ENCODE results near the gene GALNT17. TPM values are rescaled to one million over a fixed set of nuclear protein-coding genes. Genes with fewer than 3 reads are reported as not detected.

The GALNT17 gene
- total RNA-seq, 5 donors from 2014 or later (not counting 1 experiment from before 2014, with no cell fraction given) = 0.09 to 0.20 TPM; not detected in 3

GRCh38 chr7:71710442-71710841 lies 578.5 kb downstream of the GALNT17 start:
- no peak overlapping the region for H3K27ac Mint-ChIP-seq
- H3K36me3 ChIP-seq (ENCODE audit: control insufficient read depth in 2 of 2, extremely low read depth in 1 of 2, insufficient read depth in 1 of 2, low read length in 1 of 2) = no peaks in the 10 kb centered on the region
- peaks cover 6 to 17% (median 10%) of the 10 kb centered on the region in 3 donors for H3K9me3 Mint-ChIP-seq
- H3K4me3 ChIP-seq (ENCODE audit: control insufficient read depth in 1 of 2, extremely low read depth in 1 of 2, low read length in 1 of 2) = no peak overlapping the region
- no peaks in the 10 kb centered on the region for H3K4me1 Mint-ChIP-seq
- ChIA-PET POLR2A (no interaction called here), CTCF (no interaction called here)
- H3K36me3 Mint-ChIP-seq = no peaks in the 10 kb centered on the region
- H3K27ac ChIP-seq (ENCODE audit: low read length) = no peak overlapping the region
- WGBS (ENCODE audit: insufficient coverage) = 69% methylated on average over 5 of the region's 5 CpGs
- H3K4me1 ChIP-seq (ENCODE audit: control insufficient read depth in 1 of 2, extremely low read depth in 1 of 2, insufficient read depth in 2 of 2, low read length in 2 of 2) = no peaks in the 10 kb centered on the region
- no peak overlapping the region for H3K4me3 Mint-ChIP-seq
- no peak for ATAC-seq (replicated peaks in 1 of 4)
- peaks cover 0 to 7% of the 10 kb centered on the region in 2 experiments for H3K27me3 ChIP-seq (replicated peaks in 1 of 2; ENCODE audit: control insufficient read depth in 2 of 2, extremely low read depth in 1 of 2, insufficient read depth in 2 of 2, low read length in 1 of 2)
- H3K9me3 ChIP-seq = no peaks in the 10 kb centered on the region
- DNase-seq = no peak
- H3K27me3 Mint-ChIP-seq = peaks cover 0 to 3% of the 10 kb centered on the region in 2 donors

GRCh38 chr7:71712653-71713180 lies 580.8 kb downstream of the GALNT17 start:
- no peak for DNase-seq
- H3K9me3 Mint-ChIP-seq = peaks cover 3 to 13% (median 13%) of the 10 kb centered on the region in 3 donors
- Histone ChIP-seq H3K36me3 (ENCODE audit: control insufficient read depth in 2 of 2, extremely low read depth in 1 of 2, insufficient read depth in 1 of 2, low read length in 1 of 2) (no peaks in the 10 kb centered on the region), H3K4me3 (ENCODE audit: control insufficient read depth in 1 of 2, extremely low read depth in 1 of 2, low read length in 1 of 2) (no peak overlapping the region), H3K27ac (ENCODE audit: low read length) (no peak overlapping the region), H3K4me1 (ENCODE audit: control insufficient read depth in 1 of 2, extremely low read depth in 1 of 2, insufficient read depth in 2 of 2, low read length in 2 of 2) (no peaks in the 10 kb centered on the region), H3K9me3 (no peaks in the 10 kb centered on the region), H3K27me3 (replicated peaks in 1 of 2; ENCODE audit: control insufficient read depth in 2 of 2, extremely low read depth in 1 of 2, insufficient read depth in 2 of 2, low read length in 1 of 2) (peaks cover 0 to 7% of the 10 kb centered on the region in 2 experiments)
- POLR2A ChIA-PET = no interaction called here
- H3K4me1 Mint-ChIP-seq = no peaks in the 10 kb centered on the region
- no peak for ATAC-seq (replicated peaks in 1 of 4)
- no peaks in the 10 kb centered on the region for H3K36me3 Mint-ChIP-seq
- CTCF ChIA-PET = interaction anchor here in 1 of 2 donors (0.5 kb wide), 1 partner anchor 395 kb away, joined by 4 read pairs; no protein-coding TSS in a partner anchor
- peaks cover 0 to 3% of the 10 kb centered on the region in 2 donors for H3K27me3 Mint-ChIP-seq
- 96% methylated on average over 5 of the region's 9 CpGs for WGBS (ENCODE audit: insufficient coverage)
- no peak overlapping the region for H3K4me3 Mint-ChIP-seq
- no peak overlapping the region for H3K27ac Mint-ChIP-seq

GRCh38 chr7:71716690-71717089 lies 584.7 kb downstream of the GALNT17 start:
- no peak for DNase-seq
- ChIA-PET CTCF (no interaction called here), POLR2A (no interaction called here)
- no peak overlapping the region for H3K27ac Mint-ChIP-seq
- H3K4me1 Mint-ChIP-seq = no peaks in the 10 kb centered on the region
- H3K27ac ChIP-seq (ENCODE audit: low read length) = no peak overlapping the region
- H3K9me3 Mint-ChIP-seq = peaks cover 0 to 5% (median 0%) of the 10 kb centered on the region in 3 donors
- 57% methylated on average over 1 of the region's 3 CpGs for WGBS (ENCODE audit: insufficient coverage)
- no peak overlapping the region for H3K4me3 ChIP-seq (ENCODE audit: control insufficient read depth in 1 of 2, extremely low read depth in 1 of 2, low read length in 1 of 2)
- H3K36me3 Mint-ChIP-seq = no peaks in the 10 kb centered on the region
- no peaks in the 10 kb centered on the region for H3K36me3 ChIP-seq (ENCODE audit: control insufficient read depth in 2 of 2, extremely low read depth in 1 of 2, insufficient read depth in 1 of 2, low read length in 1 of 2)
- no peak for ATAC-seq (replicated peaks in 1 of 4)
- no peaks in the 10 kb centered on the region for H3K9me3 ChIP-seq
- peaks cover 0 to 7% of the 10 kb centered on the region in 2 experiments for H3K27me3 ChIP-seq (replicated peaks in 1 of 2; ENCODE audit: control insufficient read depth in 2 of 2, extremely low read depth in 1 of 2, insufficient read depth in 2 of 2, low read length in 1 of 2)
- H3K4me3 Mint-ChIP-seq = no peak overlapping the region
- peaks cover 0 to 3% of the 10 kb centered on the region in 2 donors for H3K27me3 Mint-ChIP-seq
- no peaks in the 10 kb centered on the region for H3K4me1 ChIP-seq (ENCODE audit: control insufficient read depth in 1 of 2, extremely low read depth in 1 of 2, insufficient read depth in 2 of 2, low read length in 2 of 2)

- H3K27ac ChIP-seq (ENCODE audit: low read length) = no peak overlapping the region
- Mint-ChIP-seq H3K27ac (no peak overlapping the region), H3K36me3 (no peaks in the 10 kb centered on the region), H3K27me3 (peaks cover 0 to 3% of the 10 kb centered on the region in 2 donors), H3K4me1 (no peaks in the 10 kb centered on the region), H3K4me3 (no peak overlapping the region), H3K9me3 (peaks cover 0 to 7% (median 4%) of the 10 kb centered on the region in 3 donors)
- H3K27me3 ChIP-seq (replicated peaks in 1 of 2; ENCODE audit: control insufficient read depth in 2 of 2, extremely low read depth in 1 of 2, insufficient read depth in 2 of 2, low read length in 1 of 2) = no peaks in the 10 kb centered on the region
- ChIA-PET POLR2A (no interaction called here), CTCF (no interaction called here)
- no peak for ATAC-seq (replicated peaks in 1 of 4)
- DNase-seq = no peak
- 94% methylated on average over 3 of the region's 6 CpGs for WGBS (ENCODE audit: insufficient coverage)
- no peak overlapping the region for H3K4me3 ChIP-seq (ENCODE audit: control insufficient read depth in 1 of 2, extremely low read depth in 1 of 2, low read length in 1 of 2)
- H3K9me3 ChIP-seq = no peaks in the 10 kb centered on the region
- H3K4me1 ChIP-seq (ENCODE audit: control insufficient read depth in 1 of 2, extremely low read depth in 1 of 2, insufficient read depth in 2 of 2, low read length in 2 of 2) = no peaks in the 10 kb centered on the region
- H3K36me3 ChIP-seq (ENCODE audit: control insufficient read depth in 2 of 2, extremely low read depth in 1 of 2, insufficient read depth in 1 of 2, low read length in 1 of 2) = no peaks in the 10 kb centered on the region
Observed at GRCh38 chr7:71718563-71718962, 586.6 kb downstream of the GALNT17 start.

- WGBS (ENCODE audit: insufficient coverage) = 71% methylated on average over 2 of the region's 3 CpGs
Observed at GRCh38 chr7:71721742-71722141, 589.8 kb downstream of the GALNT17 start.

GRCh38 chr7:71723859-71724258 lies 591.9 kb downstream of the GALNT17 start:
- H3K4me1 Mint-ChIP-seq = no peaks in the 10 kb centered on the region
- H3K4me1 ChIP-seq (ENCODE audit: control insufficient read depth in 1 of 2, extremely low read depth in 1 of 2, insufficient read depth in 2 of 2, low read length in 2 of 2) = no peaks in the 10 kb centered on the region
- H3K9me3 ChIP-seq = no peaks in the 10 kb centered on the region
- no peak for ATAC-seq (replicated peaks in 1 of 4)
- DNase-seq = no peak
- H3K27ac Mint-ChIP-seq = no peak overlapping the region
- no peaks in the 10 kb centered on the region for H3K27me3 ChIP-seq (replicated peaks in 1 of 2; ENCODE audit: control insufficient read depth in 2 of 2, extremely low read depth in 1 of 2, insufficient read depth in 2 of 2, low read length in 1 of 2)
- WGBS (ENCODE audit: insufficient coverage) = 52% methylated on average over 3 of the region's 7 CpGs
- H3K9me3 Mint-ChIP-seq = peaks cover 0 to 8% (median 7%) of the 10 kb centered on the region in 3 donors
- ChIA-PET CTCF (no interaction called here), POLR2A (no interaction called here)
- no peak overlapping the region for H3K4me3 ChIP-seq (ENCODE audit: control insufficient read depth in 1 of 2, extremely low read depth in 1 of 2, low read length in 1 of 2)
- no peaks in the 10 kb centered on the region for H3K36me3 ChIP-seq (ENCODE audit: control insufficient read depth in 2 of 2, extremely low read depth in 1 of 2, insufficient read depth in 1 of 2, low read length in 1 of 2)
- H3K27ac ChIP-seq (ENCODE audit: low read length) = no peak overlapping the region
- peaks cover 2 to 4% of the 10 kb centered on the region in 2 donors for H3K27me3 Mint-ChIP-seq
- no peaks in the 10 kb centered on the region for H3K36me3 Mint-ChIP-seq
- no peak overlapping the region for H3K4me3 Mint-ChIP-seq

More at GRCh38 chr7:71721742-71722141, 589.8 kb downstream of the GALNT17 start:
- CTCF ChIA-PET = interaction anchor here in 1 of 2 donors (0.5 kb wide), 1 partner anchor 528 kb away, joined by 4 read pairs; no protein-coding TSS in a partner anchor
- H3K36me3 Mint-ChIP-seq = no peaks in the 10 kb centered on the region
- peaks cover 0 to 10% (median 7%) of the 10 kb centered on the region in 3 donors for H3K9me3 Mint-ChIP-seq
- Histone ChIP-seq H3K4me3 (ENCODE audit: control insufficient read depth in 1 of 2, extremely low read depth in 1 of 2, low read length in 1 of 2) (no peak overlapping the region), H3K27me3 (replicated peaks in 1 of 2; ENCODE audit: control insufficient read depth in 2 of 2, extremely low read depth in 1 of 2, insufficient read depth in 2 of 2, low read length in 1 of 2) (no peaks in the 10 kb centered on the region), H3K4me1 (ENCODE audit: control insufficient read depth in 1 of 2, extremely low read depth in 1 of 2, insufficient read depth in 2 of 2, low read length in 2 of 2) (no peaks in the 10 kb centered on the region), H3K27ac (ENCODE audit: low read length) (no peak overlapping the region), H3K9me3 (no peaks in the 10 kb centered on the region), H3K36me3 (ENCODE audit: control insufficient read depth in 2 of 2, extremely low read depth in 1 of 2, insufficient read depth in 1 of 2, low read length in 1 of 2) (no peaks in the 10 kb centered on the region)
- H3K4me3 Mint-ChIP-seq = no peak overlapping the region
- H3K27me3 Mint-ChIP-seq = peaks cover 2 to 4% of the 10 kb centered on the region in 2 donors
- no peak overlapping the region for H3K27ac Mint-ChIP-seq
- no peak for ATAC-seq (replicated peaks in 1 of 4)
- POLR2A ChIA-PET = no interaction called here
- no peaks in the 10 kb centered on the region for H3K4me1 Mint-ChIP-seq
- no peak for DNase-seq
